Mesothelial cell of epicardium (in vitro differentiated cells): ENCODE data around the gene LRRC28. TPM values are rescaled to one million over a fixed set of nuclear protein-coding genes. Genes with fewer than 3 reads are reported as not detected.

Experiments used
- DNase-seq, 2 experiments: peaks; one replicate each; pipeline ENCODE4 v3.0.0; 2021; ENCODE audit warnings: low spot score in 2 of 2; ENCODE audit not compliant: unreplicated experiment in 2 of 2
- H3K27ac Mint-ChIP-seq: 2 replicates; pipeline ENCODE4 v1.8.0; 2021; ENCODE audit warnings: mixed read lengths
- H3K27me3 Mint-ChIP-seq: 2 replicates; pipeline ENCODE4 v1.8.0; 2021; ENCODE audit warnings: low read depth, mixed read lengths
- H3K36me3 Mint-ChIP-seq: 2 replicates; pipeline ENCODE4 v1.8.0; 2021; ENCODE audit warnings: mixed read lengths
- H3K4me1 Mint-ChIP-seq: 2 replicates; pipeline ENCODE4 v1.8.0; 2021; ENCODE audit warnings: mixed read lengths
- H3K4me3 Mint-ChIP-seq: 2 replicates; pipeline ENCODE4 v1.8.0; 2021; ENCODE audit warnings: mild to moderate bottlenecking, moderate library complexity, mixed read lengths
- H3K9me3 Mint-ChIP-seq: 2 replicates; pipeline ENCODE4 v1.8.0; 2021; ENCODE audit warnings: mixed read lengths
- CTCF ChIP-seq: fragments of 200-600 bp; sonication (generic); IDR thresholded peaks from one replicate; pipeline ENCODE4 v1.5.0; 2021; ENCODE audit warnings: antibody characterized with exemption; ENCODE audit not compliant: unreplicated experiment
- total RNA-seq: library from RNA; stranded (reverse); gene quantifications from 3 replicates; pipeline ENCODE4 v1.2.1, GENCODE V29; 2021

LRRC28 gene
- total RNA-seq, 1 donor from 2014 or later, result 29.3 TPM

DNA sequence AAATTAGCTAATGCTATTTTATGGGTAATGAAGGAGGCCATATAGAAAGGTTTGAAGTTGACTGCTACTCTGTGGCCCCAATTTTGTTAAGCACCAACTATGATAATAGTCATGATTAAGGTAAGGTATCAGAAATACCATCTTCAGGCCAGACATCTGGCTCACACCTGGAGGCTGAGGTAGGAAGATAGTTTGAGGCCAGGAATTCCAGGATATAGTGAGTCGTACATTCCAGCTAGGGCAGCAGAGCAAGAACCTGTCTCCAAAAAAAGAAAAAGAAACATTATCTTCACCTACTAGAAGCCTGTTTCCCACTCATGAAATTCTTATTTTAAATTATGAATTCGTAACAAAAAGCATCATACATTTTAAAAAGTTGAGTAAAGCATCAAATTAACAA lies 64.4 kb downstream of the LRRC28 start:
- no peak overlapping the region for H3K27ac Mint-ChIP-seq
- peaks cover 19% of the 10 kb centered on the region for H3K9me3 Mint-ChIP-seq
- no peak for DNase-seq
- no peak overlapping the region for H3K4me3 Mint-ChIP-seq
- no peaks in the 10 kb centered on the region for H3K27me3 Mint-ChIP-seq
- H3K4me1 Mint-ChIP-seq, result no peaks in the 10 kb centered on the region
- no peak for TF ChIP-seq CTCF
- peaks cover 20% of the 10 kb centered on the region for H3K36me3 Mint-ChIP-seq

DNA sequence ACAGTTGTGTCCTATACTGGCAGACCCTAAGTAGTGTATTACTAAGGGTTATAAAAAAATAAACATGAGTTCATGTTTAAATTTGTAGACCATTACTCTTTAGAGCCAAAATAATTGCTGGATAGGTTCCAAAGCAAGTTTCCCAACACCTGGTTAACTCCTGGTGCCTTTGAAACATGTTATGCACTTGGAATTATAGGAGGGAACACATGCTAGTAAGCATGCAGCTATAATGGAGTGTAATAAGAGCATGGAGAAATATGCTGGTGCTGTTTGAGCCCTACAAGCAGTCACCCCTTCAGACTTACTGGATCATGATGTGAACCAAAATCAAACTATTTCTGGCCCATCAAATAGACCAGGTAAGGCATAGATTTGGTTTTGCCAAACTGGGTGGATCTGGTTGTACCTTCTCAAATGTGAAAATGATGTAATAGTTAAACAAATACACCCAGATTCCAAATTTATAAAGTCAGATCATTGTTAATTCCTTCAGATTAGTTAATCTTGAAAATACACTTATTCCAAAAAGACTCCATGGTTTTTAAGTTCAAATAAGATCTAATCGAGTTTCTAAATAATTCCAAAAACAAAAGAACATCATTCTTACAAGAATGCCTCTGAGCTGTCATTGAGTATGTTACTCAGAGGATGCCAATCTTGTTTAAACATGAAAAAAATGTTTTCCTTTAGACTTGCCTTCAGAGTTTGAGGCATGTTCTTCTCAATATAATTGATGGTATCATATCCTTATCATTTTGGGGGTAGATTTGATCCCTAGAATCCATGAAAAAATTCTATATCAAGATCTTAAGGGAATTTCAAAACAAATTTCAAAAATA lies 69.3 kb downstream of the LRRC28 start:
- Mint-ChIP-seq H3K27ac (no peak overlapping the region), H3K4me1 (no peaks in the 10 kb centered on the region)
- no peak for DNase-seq

GRCh38 chr15:99321468-99321867 lies 70.2 kb downstream of the LRRC28 start:
- no peaks in the 10 kb centered on the region for H3K4me1 Mint-ChIP-seq
- no peaks in the 10 kb centered on the region for H3K27me3 Mint-ChIP-seq
- H3K4me3 Mint-ChIP-seq, result no peak overlapping the region
- DNase-seq, result no peak
- peaks cover 14% of the 10 kb centered on the region for H3K9me3 Mint-ChIP-seq
- H3K27ac Mint-ChIP-seq, result no peak overlapping the region
- no peak for TF ChIP-seq CTCF
- peaks cover 2% of the 10 kb centered on the region for H3K36me3 Mint-ChIP-seq

More for the DNA sequence above, 69.3 kb downstream of the LRRC28 start:
- Mint-ChIP-seq H3K9me3 (peaks cover 12% of the 10 kb centered on the region), H3K27me3 (no peaks in the 10 kb centered on the region), H3K36me3 (peaks cover 2% of the 10 kb centered on the region), H3K4me3 (no peak overlapping the region)
- no peak for TF ChIP-seq CTCF

DNA sequence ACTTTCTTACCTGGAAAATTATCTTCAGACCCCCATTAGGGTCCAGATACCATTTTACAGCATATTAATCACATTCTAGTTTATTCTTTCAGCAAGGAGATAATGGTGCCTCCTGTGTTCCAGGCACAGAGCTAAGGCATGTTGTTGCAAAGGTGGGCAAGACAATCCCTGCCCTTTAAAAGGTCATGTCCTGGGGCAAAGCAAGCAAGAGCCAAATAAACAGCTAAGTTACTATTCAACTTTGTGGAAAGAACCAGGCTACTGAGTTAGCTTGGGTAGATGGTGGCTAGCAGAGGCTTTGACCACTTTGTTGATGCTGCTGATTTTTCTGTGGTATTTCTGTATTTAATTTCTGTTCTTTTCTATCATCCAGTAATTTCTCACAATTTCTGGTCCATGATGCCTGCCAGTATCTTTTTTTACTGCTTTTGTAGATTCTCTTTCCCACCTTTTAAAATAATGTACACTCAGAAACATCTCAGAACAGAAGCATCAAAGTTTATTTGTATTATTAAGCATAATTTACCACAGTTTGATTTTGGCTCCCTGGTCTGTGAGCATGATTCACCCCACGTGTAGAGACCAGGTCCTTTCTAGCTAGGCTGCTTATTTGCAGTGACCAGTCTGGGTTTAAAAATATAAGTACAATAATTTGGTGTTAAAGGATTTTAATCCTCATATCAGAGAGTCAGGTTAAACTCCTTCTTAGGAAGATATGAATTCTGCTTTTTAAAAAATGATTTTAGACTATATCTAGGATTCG lies 71.5 kb downstream of the LRRC28 start:
- DNase-seq, result no peak
- no peak for TF ChIP-seq CTCF
- Mint-ChIP-seq H3K4me1 (no peaks in the 10 kb centered on the region), H3K27me3 (no peaks in the 10 kb centered on the region), H3K9me3 (peaks cover 14% of the 10 kb centered on the region), H3K4me3 (no peak overlapping the region), H3K36me3 (peaks cover 2% of the 10 kb centered on the region), H3K27ac (no peak overlapping the region)

DNA sequence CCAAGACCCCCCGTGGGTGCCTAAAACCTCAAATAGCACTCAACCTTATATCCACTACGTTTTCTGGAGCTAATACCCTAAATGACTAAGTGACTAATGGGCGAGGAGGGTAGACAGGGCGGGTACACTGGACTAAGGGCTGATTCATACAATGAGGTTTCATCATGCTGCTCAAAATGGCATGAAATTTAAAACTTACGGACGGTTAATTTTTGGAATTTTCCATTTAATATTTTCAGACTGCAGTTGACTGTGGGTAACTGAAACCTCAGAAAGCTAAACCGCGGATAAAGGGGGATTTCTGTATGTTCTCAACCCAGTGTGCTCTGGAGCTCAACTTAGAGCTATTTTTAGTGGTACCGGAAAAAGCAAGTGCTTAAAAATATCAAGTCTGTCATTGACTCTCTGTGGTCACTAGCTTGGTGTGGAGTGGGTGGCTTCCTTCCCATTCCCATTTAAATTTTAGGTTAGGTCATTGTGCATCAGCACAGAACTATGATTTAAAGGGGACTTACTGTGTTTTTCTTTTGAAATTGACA lies 72.9 kb downstream of the LRRC28 start:
- Mint-ChIP-seq H3K9me3 (peaks cover 14% of the 10 kb centered on the region), H3K4me3 (no peak overlapping the region), H3K27ac (no peak overlapping the region), H3K36me3 (peaks cover 2% of the 10 kb centered on the region), H3K4me1 (no peaks in the 10 kb centered on the region), H3K27me3 (no peaks in the 10 kb centered on the region)
- no peak for DNase-seq
- no peak for TF ChIP-seq CTCF
